SH-SY5Y (cell line): ENCODE measurements around the gene GSS.

Experiments used
- GATA2 ChIP-seq: IDR thresholded peaks from 2 replicates; pipeline ENCODE4 v1.6.1; 2011; ENCODE audit warnings: mild to moderate bottlenecking, low read depth, low read length
- GATA3 ChIP-seq: IDR thresholded peaks from 2 replicates; pipeline ENCODE4 v1.6.1; 2011; ENCODE audit warnings: low read depth, mild to moderate bottlenecking, low read length, moderate library complexity

GSS gene

GRCh38 chr20:34896086-34896621 lies 59.5 kb downstream of the GSS start:
- TF ChIP-seq GATA2, result no peak
- no peak for TF ChIP-seq GATA3

- TF ChIP-seq GATA2 (no peak), GATA3 (no peak)
Observed at GRCh38 chr20:34895465-34895864, 60.1 kb downstream of the GSS start.

GRCh38 chr20:34894723-34895122 lies 60.9 kb downstream of the GSS start:
- TF ChIP-seq GATA2 (no peak), GATA3 (no peak)

GRCh38 chr20:34892671-34893070 lies 62.9 kb downstream of the GSS start:
- TF ChIP-seq GATA3 (no peak), GATA2 (no peak)

- TF ChIP-seq GATA3, result no peak
- no peak for TF ChIP-seq GATA2
Observed at GRCh38 chr20:34891166-34892062, 64.2 kb downstream of the GSS start.

- TF ChIP-seq GATA3 (no peak), GATA2 (no peak)
Observed at GRCh38 chr20:34888468-34888867, 67.1 kb downstream of the GSS start.

- TF ChIP-seq GATA3 (no peak), GATA2 (no peak)
Observed at GRCh38 chr20:34887023-34887422, 68.6 kb downstream of the GSS start.

- TF ChIP-seq GATA3, result no peak
Observed at GRCh38 chr20:34886122-34886521, 69.5 kb downstream of the GSS start.

- no peak for TF ChIP-seq GATA3
- TF ChIP-seq GATA2, result no peak
Observed at GRCh38 chr20:34884260-34884659, 71.3 kb downstream of the GSS start.

- no peak for TF ChIP-seq GATA3
- no peak for TF ChIP-seq GATA2
Observed at GRCh38 chr20:34883809-34884208, 71.8 kb downstream of the GSS start.

GRCh38 chr20:34883087-34883688 lies 72.4 kb downstream of the GSS start:
- no peak for TF ChIP-seq GATA2
- no peak for TF ChIP-seq GATA3

GRCh38 chr20:34881689-34882088 lies 73.9 kb downstream of the GSS start:
- TF ChIP-seq GATA3 (no peak), GATA2 (no peak)

- TF ChIP-seq GATA2, result no peak
Observed at GRCh38 chr20:34880215-34880850, 75.3 kb downstream of the GSS start.
